CD14-positive monocyte (primary cell): ENCODE measurements around the gene PNMA8C. TPM values are rescaled to one million over a fixed set of nuclear protein-coding genes. Genes with fewer than 3 reads are reported as not detected.
A peak's percentile ranks its signal among the peaks of the same experiment; 100 is the strongest.

Source experiments
- DNase-seq, 3 donors: peaks; one replicate each; pipeline ENCODE4 v3.0.0-alpha.2; 2011 to 2022
- H2AFZ ChIP-seq: 2 replicates; pipeline ENCODE4 v1.6.0; 2012; ENCODE audit warnings: mild to moderate bottlenecking, low read depth, low read length, inconsistent platforms; ENCODE audit not compliant: insufficient read depth, poor library complexity, severe bottlenecking
- H3K27ac ChIP-seq, 2 donors: 1 replicate in 1 of 2; 2 replicates in 1 of 2; pipeline ENCODE4 v1.5.1; 2012 to 2013; ENCODE audit warnings: low read length in 2 of 2, control low read depth in 1 of 2, inconsistent platforms in 1 of 2, low read depth in 1 of 2, mild to moderate bottlenecking in 1 of 2
- H3K27me3 ChIP-seq, 2 donors: one replicate each; pipeline versions ENCODE4 v1.6.0 to v1.6.1; 2011 to 2013; ENCODE audit warnings: low read length in 2 of 2; ENCODE audit not compliant: control insufficient read depth in 2 of 2, insufficient read depth in 2 of 2
- H3K36me3 ChIP-seq, 2 donors: replicated peaks in 1 of 2; 1 replicate in 1 of 2; 2 replicates in 1 of 2; pipeline versions ENCODE4 v1.5.1 to v1.6.1; 2012 to 2013; ENCODE audit warnings: low read length in 2 of 2, control low read depth in 1 of 2, inconsistent platforms in 1 of 2, mild to moderate bottlenecking in 1 of 2; ENCODE audit not compliant: insufficient read depth in 2 of 2, control insufficient read depth in 1 of 2
- H3K4me1 ChIP-seq, 2 donors: 1 replicate in 1 of 2; 2 replicates in 1 of 2; pipeline versions ENCODE4 v1.5.1 to v1.6.1; 2012 to 2013; ENCODE audit warnings: low read length in 2 of 2, control low read depth in 1 of 2, inconsistent platforms in 1 of 2, mild to moderate bottlenecking in 1 of 2, moderate library complexity in 1 of 2; ENCODE audit not compliant: insufficient read depth in 2 of 2, control insufficient read depth in 1 of 2
- H3K4me2 ChIP-seq: replicated peaks from 2 replicates; pipeline ENCODE3; 2012; ENCODE audit warnings: low read length, moderate library complexity, mild to moderate bottlenecking; ENCODE audit not compliant: poor library complexity, severe bottlenecking; ENCODE audit errors: extremely low read depth
- H3K4me3 ChIP-seq, 3 experiments: fragments of 200-600 bp in 1 of 3; sonication (generic) in 1 of 3; replicated peaks in 1 of 3; 1 replicate in 2 of 3; 2 replicates in 1 of 3; pipeline ENCODE4 v1.5.1; 2011 to 2013; ENCODE audit warnings: low read length in 3 of 3, mild to moderate bottlenecking in 3 of 3, control low read depth in 2 of 3, low read depth in 2 of 3, inconsistent platforms in 1 of 3, moderate library complexity in 1 of 3
- H3K79me2 ChIP-seq: 2 replicates; pipeline ENCODE4 v1.6.0; 2012; ENCODE audit warnings: mild to moderate bottlenecking, control low read depth, inconsistent platforms, low read length, moderate library complexity; ENCODE audit not compliant: insufficient read depth
- H3K9ac ChIP-seq: 2 replicates; pipeline ENCODE4 v1.6.0; 2017; ENCODE audit warnings: low read length, mild to moderate bottlenecking; ENCODE audit not compliant: insufficient read depth, poor library complexity, severe bottlenecking
- H3K9me3 ChIP-seq, 2 donors: replicated peaks in 1 of 2; 1 replicate in 1 of 2; 2 replicates in 1 of 2; pipeline versions ENCODE4 v1.5.1 to v1.6.1; 2012 to 2013; ENCODE audit warnings: low read length in 2 of 2, control low read depth in 1 of 2; ENCODE audit not compliant: control insufficient read depth in 1 of 2, insufficient read depth in 1 of 2
- H4K20me1 ChIP-seq: 2 replicates; pipeline ENCODE4 v1.6.0; 2012; ENCODE audit warnings: mild to moderate bottlenecking, low read length, control low read depth, moderate library complexity; ENCODE audit not compliant: insufficient read depth
- H3K27ac Mint-ChIP-seq, 7 donors: one replicate each; pipeline ENCODE4 v1.8.0; 2020; ENCODE audit warnings: mild to moderate bottlenecking in 7 of 7, mixed read lengths in 7 of 7, moderate library complexity in 6 of 7, inconsistent platforms in 2 of 7
- H3K27me3 Mint-ChIP-seq, 3 donors: one replicate each; pipeline ENCODE4 v1.8.0; 2021 to 2022; ENCODE audit warnings: low read depth in 3 of 3, mild to moderate bottlenecking in 3 of 3, mixed read lengths in 3 of 3, moderate library complexity in 3 of 3, inconsistent platforms in 1 of 3
- H3K36me3 Mint-ChIP-seq, 2 donors: one replicate each; pipeline ENCODE4 v1.8.0; 2020; ENCODE audit warnings: mixed read lengths in 2 of 2, inconsistent platforms in 1 of 2, mild to moderate bottlenecking in 1 of 2
- H3K4me1 Mint-ChIP-seq: one replicate; pipeline ENCODE4 v1.8.0; 2020; ENCODE audit warnings: mild to moderate bottlenecking, mixed read lengths
- H3K4me3 Mint-ChIP-seq, 2 donors: one replicate each; pipeline ENCODE4 v1.8.0; 2020; ENCODE audit warnings: mild to moderate bottlenecking in 2 of 2, mixed read lengths in 2 of 2, moderate library complexity in 1 of 2
- H3K9me3 Mint-ChIP-seq, 7 donors: one replicate each; pipeline ENCODE4 v1.8.0; 2020 to 2022; ENCODE audit warnings: mixed read lengths in 7 of 7, mild to moderate bottlenecking in 6 of 7, moderate library complexity in 6 of 7, inconsistent platforms in 2 of 7
- WGBS: methylation state at CpG from one replicate; pipeline ENCODE4 v1.1.5; 2013; ENCODE audit warnings: missing lambda C conversion rate; ENCODE audit not compliant: insufficient coverage; 5-methylcytosine and 5-hydroxymethylcytosine counted together
- intact Hi-C, 2 donors: fragments of 100-400 bp; cut with micrococcal nuclease; formaldehyde crosslinking; loops; one replicate each; pipeline versions ENCODE4 v1.15.0 to v1.15.1; 2023
- polyA plus RNA-seq, 3 donors: library from polyadenylated mRNA; depleted of rRNA in 1 of 3; unstranded in 2 of 3; stranded (reverse) in 1 of 3; fragments of 300-500 nt in 2 of 3; fragments of >200 nt in 1 of 3; fragmentation: Illumina TruSeq in 2 of 3; gene quantifications; 1 replicate in 2 of 3; 2 replicates in 1 of 3; pipeline ENCODE4 v1.2.3, GENCODE V29; 2012 to 2021
- TF ChIP-seq, protein P1 (sequence below): fragments of 200-600 bp; IDR thresholded peaks from one replicate; pipeline ENCODE4 v1.8.0; 2022; ENCODE audit warnings: antibody characterized with exemption, mild to moderate bottlenecking

Gene PNMA8C
- polyA plus RNA-seq, 3 donors = not detected

DNA sequence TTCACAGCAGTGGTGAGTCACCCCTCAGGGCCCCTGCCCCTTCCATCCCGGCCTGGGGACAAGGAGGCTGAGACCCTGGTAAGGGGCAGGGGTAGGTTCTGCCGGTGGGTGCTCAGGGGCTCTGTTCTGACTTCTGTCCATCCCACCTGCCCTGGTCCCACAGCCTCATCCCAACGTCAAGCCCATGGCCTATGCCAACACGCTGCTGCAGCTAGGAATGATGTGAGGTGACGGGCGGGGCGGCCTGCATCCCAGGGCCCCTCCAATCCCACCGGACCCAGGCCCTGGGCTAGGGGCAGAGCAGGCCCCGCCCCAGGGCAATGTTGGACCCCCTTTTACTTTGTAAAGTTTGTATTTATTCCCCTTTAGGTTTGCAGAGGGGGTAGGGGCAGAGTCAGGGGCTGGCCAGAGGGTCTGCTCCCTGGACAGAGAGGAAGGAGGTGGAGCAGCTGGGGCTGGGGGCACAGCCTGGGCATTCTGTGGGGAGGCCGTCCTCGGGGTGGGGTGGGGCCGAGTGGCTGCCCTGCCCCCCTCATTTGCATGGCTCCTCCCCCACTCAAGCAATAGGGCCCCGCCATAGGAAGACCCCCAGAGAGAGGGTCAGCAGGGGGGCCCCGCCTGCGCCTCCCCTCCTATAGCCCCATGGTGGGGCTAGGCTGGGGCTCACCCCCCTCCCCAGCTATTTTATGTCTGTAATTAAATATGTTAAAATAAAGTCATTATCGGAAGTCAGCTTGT, 38.4 kb downstream of the PNMA8C start:
- no peaks in the 10 kb centered on the region for H3K4me1 Mint-ChIP-seq
- Histone ChIP-seq H4K20me1 (no peaks in the 10 kb centered on the region), H3K9me3 (no peaks in the 10 kb centered on the region), H3K79me2 (no peaks in the 10 kb centered on the region), H2AFZ (no peak overlapping the region), H3K36me3 (peaks cover 59 to 63% of the 10 kb centered on the region in 2 donors), H3K4me2 (no peak overlapping the region), H3K4me3 (no peak overlapping the region), H3K27ac (no peak overlapping the region), H3K9ac (no peak overlapping the region), H3K27me3 (no peaks in the 10 kb centered on the region), H3K4me1 (no peaks in the 10 kb centered on the region)
- DNase-seq = no peak
- peaks cover 0 to 1% (median under 1%) of the 10 kb centered on the region in 3 donors for H3K27me3 Mint-ChIP-seq
- intact Hi-C loops = no loop called here
- TF ChIP-seq, protein P1, sequence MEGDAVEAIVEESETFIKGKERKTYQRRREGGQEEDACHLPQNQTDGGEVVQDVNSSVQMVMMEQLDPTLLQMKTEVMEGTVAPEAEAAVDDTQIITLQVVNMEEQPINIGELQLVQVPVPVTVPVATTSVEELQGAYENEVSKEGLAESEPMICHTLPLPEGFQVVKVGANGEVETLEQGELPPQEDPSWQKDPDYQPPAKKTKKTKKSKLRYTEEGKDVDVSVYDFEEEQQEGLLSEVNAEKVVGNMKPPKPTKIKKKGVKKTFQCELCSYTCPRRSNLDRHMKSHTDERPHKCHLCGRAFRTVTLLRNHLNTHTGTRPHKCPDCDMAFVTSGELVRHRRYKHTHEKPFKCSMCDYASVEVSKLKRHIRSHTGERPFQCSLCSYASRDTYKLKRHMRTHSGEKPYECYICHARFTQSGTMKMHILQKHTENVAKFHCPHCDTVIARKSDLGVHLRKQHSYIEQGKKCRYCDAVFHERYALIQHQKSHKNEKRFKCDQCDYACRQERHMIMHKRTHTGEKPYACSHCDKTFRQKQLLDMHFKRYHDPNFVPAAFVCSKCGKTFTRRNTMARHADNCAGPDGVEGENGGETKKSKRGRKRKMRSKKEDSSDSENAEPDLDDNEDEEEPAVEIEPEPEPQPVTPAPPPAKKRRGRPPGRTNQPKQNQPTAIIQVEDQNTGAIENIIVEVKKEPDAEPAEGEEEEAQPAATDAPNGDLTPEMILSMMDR = no peak
- 93% methylated on average over 9 of the region's 16 CpGs for WGBS
- H3K4me3 Mint-ChIP-seq = no peak overlapping the region
- peaks cover 60 to 62% of the 10 kb centered on the region in 2 donors for H3K36me3 Mint-ChIP-seq
- peaks cover 0 to 3% (median 0%) of the 10 kb centered on the region in 7 donors for H3K9me3 Mint-ChIP-seq
- no peak overlapping the region for H3K27ac Mint-ChIP-seq

DNA sequence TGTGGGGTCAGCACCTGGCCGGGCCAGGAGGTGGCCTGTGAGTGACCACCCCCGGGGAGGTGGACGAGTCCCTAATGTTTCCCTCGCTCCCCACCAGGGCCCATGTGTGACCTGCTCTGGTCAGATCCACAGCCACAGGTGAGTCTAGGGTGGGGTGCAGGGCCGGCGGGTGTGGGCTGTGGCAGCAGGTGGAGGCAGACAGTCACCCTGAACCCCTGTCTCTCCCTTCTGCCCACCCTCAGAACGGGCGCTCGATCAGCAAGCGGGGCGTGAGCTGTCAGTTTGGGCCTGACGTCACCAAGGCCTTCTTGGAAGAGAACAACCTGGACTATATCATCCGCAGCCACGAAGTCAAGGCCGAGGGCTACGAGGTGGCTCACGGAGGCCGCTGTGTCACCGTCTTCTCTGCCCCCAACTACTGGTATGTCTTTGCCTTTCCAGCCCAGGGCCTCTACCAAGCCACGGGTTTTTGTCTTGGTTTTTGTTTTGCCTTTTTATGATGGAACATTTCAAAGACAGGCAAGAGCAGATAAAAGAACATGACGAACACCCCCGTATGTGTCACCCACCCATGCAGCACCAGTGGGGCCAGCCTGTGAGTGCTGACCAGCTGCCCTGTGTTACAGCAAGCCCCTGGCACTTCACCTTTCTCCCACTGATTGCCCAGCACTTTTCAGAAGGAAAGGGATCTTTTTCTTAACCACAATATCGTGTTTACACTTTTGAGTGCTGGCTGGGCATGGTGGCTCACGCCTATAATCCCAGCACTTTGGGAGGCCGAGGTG, 40.2 kb downstream of the PNMA8C start:
- Histone ChIP-seq H3K36me3 (peaks cover 77 to 81% of the 10 kb centered on the region in 2 donors), H3K9me3 (no peaks in the 10 kb centered on the region), H4K20me1 (no peaks in the 10 kb centered on the region), H3K79me2 (no peaks in the 10 kb centered on the region), H3K9ac (no peak overlapping the region), H3K4me3 (no peak overlapping the region), H3K4me1 (no peaks in the 10 kb centered on the region), H3K4me2 (no peak overlapping the region), H3K27me3 (no peaks in the 10 kb centered on the region), H2AFZ (no peak overlapping the region), H3K27ac (no peak overlapping the region)
- DNase-seq = no peak
- peak overlapping the region in 2 of 7 donors; percentile 37 to 64 for H3K27ac Mint-ChIP-seq
- no peak overlapping the region for H3K4me3 Mint-ChIP-seq
- H3K36me3 Mint-ChIP-seq = peaks cover 77 to 79% of the 10 kb centered on the region in 2 donors
- TF ChIP-seq, protein P1 = no peak
- H3K4me1 Mint-ChIP-seq = no peaks in the 10 kb centered on the region
- WGBS = 95% methylated on average over 20 of the region's 25 CpGs
- intact Hi-C loops = no loop called here
- H3K9me3 Mint-ChIP-seq = peaks cover 0 to 3% (median 0%) of the 10 kb centered on the region in 7 donors
- peaks cover 0 to 2% (median 1%) of the 10 kb centered on the region in 3 donors for H3K27me3 Mint-ChIP-seq
